Right lobe of liver (tissue), 4 donors: Measurements from ENCODE around the gene CAP2.

Experiments
- POLR2A ChIP-seq: fragments of 450-650 bp; IDR thresholded peaks from one replicate; pipeline ENCODE4 v1.6.1; 2017; ENCODE audit warnings: antibody characterized with exemption, mild to moderate bottlenecking
- TF ChIP-seq, protein P1 (sequence below), 4 donors: fragments of 200-600 bp in 3 of 4; fragments of 450-650 bp in 1 of 4; IDR thresholded peaks; one replicate each; pipeline versions ENCODE4 v1.5.1 to v1.8.0; 2016 to 2022; ENCODE audit warnings: antibody characterized with exemption in 4 of 4, mild to moderate bottlenecking in 2 of 4
- donor health status: DM: no; HTN: no; CAD: no.
- donor health status: DM: no; HTN: no; CAD: no.
- donor health status: DM: no; HTN: yes; CAD: no.

DNA sequence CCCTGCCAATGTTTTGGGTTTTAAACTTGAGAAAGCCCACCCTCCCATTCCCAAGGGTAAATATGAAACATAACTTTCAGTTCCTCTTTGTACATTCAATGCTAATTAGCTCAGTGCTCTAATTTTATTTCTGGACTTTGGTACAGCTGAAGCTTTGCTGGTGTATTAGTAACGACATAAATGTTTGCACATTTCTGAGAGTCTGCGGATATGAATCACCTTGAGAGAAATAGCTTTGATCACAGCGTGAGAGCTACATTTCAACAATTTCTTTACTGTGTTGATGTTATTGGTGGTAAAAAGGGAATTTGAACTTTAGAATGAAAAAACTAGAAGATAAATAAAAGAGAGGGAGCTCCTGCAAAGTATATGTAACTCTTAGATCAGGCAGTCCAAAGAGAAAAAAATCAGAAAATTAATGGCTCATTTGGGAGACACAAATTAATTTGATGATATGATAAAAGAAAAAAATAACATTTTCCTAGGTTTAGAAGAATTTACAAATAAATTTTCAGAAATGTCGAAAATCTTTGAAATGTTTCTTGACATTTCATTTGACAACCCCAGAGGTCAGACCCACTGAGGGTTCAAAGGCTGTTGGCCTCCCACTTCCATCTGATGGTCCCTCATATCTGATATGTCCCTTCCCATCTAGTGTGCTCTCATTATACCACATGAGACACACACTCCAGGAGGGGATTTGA is 38.5 kb upstream of the CAP2 start:
- TF ChIP-seq, protein P1, sequence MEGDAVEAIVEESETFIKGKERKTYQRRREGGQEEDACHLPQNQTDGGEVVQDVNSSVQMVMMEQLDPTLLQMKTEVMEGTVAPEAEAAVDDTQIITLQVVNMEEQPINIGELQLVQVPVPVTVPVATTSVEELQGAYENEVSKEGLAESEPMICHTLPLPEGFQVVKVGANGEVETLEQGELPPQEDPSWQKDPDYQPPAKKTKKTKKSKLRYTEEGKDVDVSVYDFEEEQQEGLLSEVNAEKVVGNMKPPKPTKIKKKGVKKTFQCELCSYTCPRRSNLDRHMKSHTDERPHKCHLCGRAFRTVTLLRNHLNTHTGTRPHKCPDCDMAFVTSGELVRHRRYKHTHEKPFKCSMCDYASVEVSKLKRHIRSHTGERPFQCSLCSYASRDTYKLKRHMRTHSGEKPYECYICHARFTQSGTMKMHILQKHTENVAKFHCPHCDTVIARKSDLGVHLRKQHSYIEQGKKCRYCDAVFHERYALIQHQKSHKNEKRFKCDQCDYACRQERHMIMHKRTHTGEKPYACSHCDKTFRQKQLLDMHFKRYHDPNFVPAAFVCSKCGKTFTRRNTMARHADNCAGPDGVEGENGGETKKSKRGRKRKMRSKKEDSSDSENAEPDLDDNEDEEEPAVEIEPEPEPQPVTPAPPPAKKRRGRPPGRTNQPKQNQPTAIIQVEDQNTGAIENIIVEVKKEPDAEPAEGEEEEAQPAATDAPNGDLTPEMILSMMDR (IDR thresholded peaks at IDR 0.05), result no peak
- no peak for TF ChIP-seq POLR2A
